Brain microvascular endothelial cell (primary cell): ENCODE data around the gene ZNF776.
"Not testable (repeated sequence)": the region's sequence is repeated elsewhere in the genome, so short reads cannot be mapped to it uniquely, and the experiment has no call there.

Source experiments
- DNase-seq: peaks from one replicate; pipeline ENCODE4 v3.0.0-alpha.2; 2020
- H3K27ac ChIP-seq: fragments of 250-450 bp; sonication (Bioruptor Pico); 2 replicates; pipeline ENCODE4 v1.5.1; 2020; ENCODE audit warnings: mild to moderate bottlenecking, moderate library complexity
- H3K27me3 ChIP-seq: fragments of 250-450 bp; sonication (Bioruptor Pico); replicated peaks from 2 replicates; pipeline ENCODE4 v1.5.1; 2020; ENCODE audit warnings: mild to moderate bottlenecking
- H3K36me3 ChIP-seq: fragments of 250-450 bp; sonication (Bioruptor Pico); replicated peaks from 2 replicates; pipeline ENCODE4 v1.5.1; 2020; ENCODE audit warnings: mild to moderate bottlenecking
- H3K4me3 ChIP-seq: 2 replicates; pipeline ENCODE4 v1.5.1; 2011; ENCODE audit warnings: low read depth, mild to moderate bottlenecking, control low read depth, low read length, moderate library complexity
- CTCF ChIP-seq: IDR thresholded peaks from 2 replicates; pipeline ENCODE4 v1.5.1; 2011; ENCODE audit warnings: low read depth, mild to moderate bottlenecking, moderate library complexity, low read length, control low read depth, inconsistent platforms; ENCODE audit errors: missing control alignments
- in situ Hi-C: cut with HindIII; loops from 2 replicates; pipeline ENCODE4 v1.10.0; 2017; ENCODE audit warnings: low sequenced_read_pairs, low pct_ligation_motif_present

ZNF776 gene

GRCh38 chr19:57779220-57779845 lies 32.7 kb downstream of the ZNF776 start:
- H3K36me3 ChIP-seq: peaks cover 52% of the 10 kb centered on the region
- TF ChIP-seq CTCF: no peak
- H3K4me3 ChIP-seq: no peak overlapping the region
- DNase-seq: no peak
- H3K27ac ChIP-seq: no peak overlapping the region
- in situ Hi-C loops: no loop called here
- H3K27me3 ChIP-seq: no peaks in the 10 kb centered on the region

DNA sequence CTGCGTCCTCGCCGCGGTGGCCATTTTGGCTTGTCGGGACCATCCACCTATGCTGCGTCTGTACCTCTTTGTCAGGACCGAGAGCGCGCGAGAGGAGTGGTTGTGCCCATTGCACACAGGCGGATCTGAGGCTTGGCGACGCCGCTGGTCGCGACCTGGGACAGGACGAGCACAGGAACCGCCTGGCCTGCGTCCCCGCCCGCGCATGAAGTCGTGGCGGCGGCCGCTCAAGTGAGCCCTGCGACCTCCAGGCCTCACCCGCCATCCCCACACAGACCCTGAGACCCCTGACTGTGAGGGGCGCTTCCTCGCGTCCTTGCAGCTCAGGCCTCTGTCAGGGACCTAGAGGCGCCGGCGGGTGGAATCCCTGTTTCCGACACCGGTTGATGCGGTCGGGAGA lies 39.7 kb downstream of the ZNF776 start:
- DNase-seq: no peak
- H3K27ac ChIP-seq: no peak overlapping the region
- no peaks in the 10 kb centered on the region for H3K27me3 ChIP-seq
- in situ Hi-C loops: no loop called here
- H3K36me3 ChIP-seq: peaks cover 12% of the 10 kb centered on the region
- no peak for TF ChIP-seq CTCF
- H3K4me3 ChIP-seq: no peak overlapping the region

GRCh38 chr19:57786906-57787305 lies 40.3 kb downstream of the ZNF776 start:
- Histone ChIP-seq H3K27me3 (no peaks in the 10 kb centered on the region), H3K4me3 (no peak overlapping the region), H3K27ac (no peak overlapping the region), H3K36me3 (peaks cover 10% of the 10 kb centered on the region)
- TF ChIP-seq CTCF: no peak
- no peak for DNase-seq
- in situ Hi-C loops: no loop called here

DNA sequence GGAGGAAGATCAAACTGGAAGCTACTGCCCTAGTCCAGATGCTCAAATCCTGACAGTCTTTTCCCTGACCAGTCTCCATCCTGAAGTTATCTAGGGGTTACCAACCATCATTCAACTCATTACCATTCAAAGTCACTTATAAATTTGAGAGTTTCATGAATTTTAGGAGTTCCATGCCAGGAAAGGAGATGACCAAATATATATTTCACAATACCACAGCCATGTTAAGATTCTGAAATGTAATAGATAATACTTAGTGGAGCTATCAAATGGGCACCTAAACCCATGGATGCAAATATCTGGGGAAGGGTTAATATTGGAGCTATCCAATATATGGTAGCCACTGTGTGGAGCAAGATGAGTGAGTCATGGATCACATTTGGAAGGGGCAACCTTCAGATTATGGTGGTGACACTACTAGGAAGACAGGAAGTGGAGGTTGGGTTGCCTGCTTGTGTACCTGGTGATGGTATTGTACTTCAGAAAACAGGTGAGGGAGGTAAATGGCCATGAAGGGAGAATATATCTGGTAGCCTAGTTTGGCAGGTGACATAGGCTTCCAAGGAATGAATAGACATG lies 41.6 kb downstream of the ZNF776 start:
- in situ Hi-C loops: no loop called here
- peaks cover 7% of the 10 kb centered on the region for H3K36me3 ChIP-seq
- no peaks in the 10 kb centered on the region for H3K27me3 ChIP-seq
- H3K27ac ChIP-seq: no peak overlapping the region
- no peak for TF ChIP-seq CTCF
- DNase-seq: no peak
- H3K4me3 ChIP-seq: no peak overlapping the region

GRCh38 chr19:57789288-57789687 lies 42.7 kb downstream of the ZNF776 start:
- peaks cover 7% of the 10 kb centered on the region for H3K36me3 ChIP-seq
- H3K27me3 ChIP-seq: no peaks in the 10 kb centered on the region
- no peak for TF ChIP-seq CTCF
- in situ Hi-C loops: no loop called here
- no peak overlapping the region for H3K27ac ChIP-seq
- no peak for DNase-seq
- H3K4me3 ChIP-seq: no peak overlapping the region

GRCh38 chr19:57796580-57796979 lies 50.0 kb downstream of the ZNF776 start:
- in situ Hi-C loops, DNase-seq, H3K27me3 ChIP-seq, H3K27ac ChIP-seq, H3K4me3 ChIP-seq, H3K36me3 ChIP-seq: not testable (repeated sequence)
